ENCODE results near the gene DIP2C.
"Not testable (repeated sequence)": the region's sequence is repeated elsewhere in the genome, so short reads cannot be mapped to it uniquely, and the experiment has no call there.

The DIP2C gene

DNA sequence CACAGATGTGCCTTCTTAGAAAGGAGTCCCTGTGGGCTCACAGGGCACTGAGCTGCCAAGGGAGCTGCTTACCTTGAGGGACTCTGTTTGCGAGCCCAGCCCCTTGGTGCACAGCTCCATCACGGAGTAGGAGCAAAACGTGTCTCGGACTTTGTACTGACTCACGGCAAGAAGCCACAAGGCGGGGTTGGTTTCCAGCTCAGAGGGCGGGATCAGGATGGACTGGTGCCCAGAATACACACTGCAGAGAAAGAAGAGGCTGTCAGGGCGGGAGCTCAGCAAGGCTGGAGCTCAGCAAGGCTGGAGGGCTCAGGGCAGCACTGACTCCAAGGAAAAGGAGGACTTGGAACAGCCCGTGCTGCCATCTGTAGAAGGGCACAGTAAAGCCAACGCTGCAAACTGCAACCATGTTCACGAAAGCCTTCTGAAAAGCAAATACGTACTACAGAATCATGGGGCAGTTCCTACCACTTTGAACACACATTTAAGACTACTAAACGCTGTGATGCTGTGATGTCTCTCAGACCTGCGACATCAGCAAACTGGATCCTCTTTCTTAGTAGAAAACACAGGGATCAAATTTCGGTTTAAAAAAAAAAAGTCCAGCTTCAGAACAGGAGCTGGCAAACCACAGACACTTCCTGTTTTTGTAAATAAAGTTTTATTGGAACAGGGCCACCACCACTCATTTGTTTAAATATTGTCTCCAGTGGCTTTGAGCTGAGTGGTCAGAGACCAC lies 359.9 kb downstream of the DIP2C start:
- no peak for DNase-seq (ENCODE audit: low read depth in 2 of 2)

DNA sequence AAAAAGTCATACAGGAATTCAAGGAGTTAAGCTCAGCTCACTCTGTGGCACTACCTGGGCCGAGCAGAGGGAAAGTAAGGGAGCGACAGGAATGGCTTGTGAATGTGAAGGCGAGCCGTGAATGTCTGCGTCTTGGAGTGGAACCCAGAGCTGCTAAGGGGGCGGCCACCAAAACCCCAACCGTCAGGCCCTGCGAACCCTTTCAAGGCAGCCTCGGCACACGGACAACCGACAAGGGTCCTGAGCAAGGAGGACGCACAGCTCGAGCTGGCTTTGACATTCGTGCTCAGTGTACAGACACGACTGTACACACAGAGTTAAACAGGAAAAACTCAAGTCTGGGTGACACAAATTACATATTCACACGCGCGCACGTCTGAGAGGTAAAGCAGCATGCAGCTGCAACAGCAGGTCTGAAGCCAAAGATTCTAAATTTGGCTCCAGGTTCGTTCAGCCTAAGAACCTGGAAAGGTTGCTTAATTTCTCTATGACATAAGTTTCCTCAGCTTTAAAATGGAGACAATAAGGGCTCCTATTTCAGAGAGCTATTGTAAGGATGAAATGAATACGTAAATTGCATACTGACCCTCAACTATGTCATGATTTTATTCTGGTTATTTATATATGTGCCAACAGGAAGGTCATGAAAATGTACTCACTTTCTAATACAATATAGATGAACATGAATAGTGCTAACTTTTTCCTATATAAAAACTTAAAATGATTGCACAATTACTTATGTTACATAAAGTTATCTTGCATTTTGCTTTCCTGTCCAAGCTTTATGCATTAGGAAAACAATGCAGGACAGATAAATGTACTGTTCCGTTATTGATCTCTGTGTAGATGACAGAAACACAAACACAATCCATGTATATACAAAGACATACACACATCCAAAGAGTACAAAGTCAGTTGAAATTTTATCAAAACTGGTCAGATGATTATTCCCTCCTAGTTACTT lies 361.3 kb downstream of the DIP2C start:
- no peak for DNase-seq (ENCODE audit: low read depth in 2 of 2)

DNA sequence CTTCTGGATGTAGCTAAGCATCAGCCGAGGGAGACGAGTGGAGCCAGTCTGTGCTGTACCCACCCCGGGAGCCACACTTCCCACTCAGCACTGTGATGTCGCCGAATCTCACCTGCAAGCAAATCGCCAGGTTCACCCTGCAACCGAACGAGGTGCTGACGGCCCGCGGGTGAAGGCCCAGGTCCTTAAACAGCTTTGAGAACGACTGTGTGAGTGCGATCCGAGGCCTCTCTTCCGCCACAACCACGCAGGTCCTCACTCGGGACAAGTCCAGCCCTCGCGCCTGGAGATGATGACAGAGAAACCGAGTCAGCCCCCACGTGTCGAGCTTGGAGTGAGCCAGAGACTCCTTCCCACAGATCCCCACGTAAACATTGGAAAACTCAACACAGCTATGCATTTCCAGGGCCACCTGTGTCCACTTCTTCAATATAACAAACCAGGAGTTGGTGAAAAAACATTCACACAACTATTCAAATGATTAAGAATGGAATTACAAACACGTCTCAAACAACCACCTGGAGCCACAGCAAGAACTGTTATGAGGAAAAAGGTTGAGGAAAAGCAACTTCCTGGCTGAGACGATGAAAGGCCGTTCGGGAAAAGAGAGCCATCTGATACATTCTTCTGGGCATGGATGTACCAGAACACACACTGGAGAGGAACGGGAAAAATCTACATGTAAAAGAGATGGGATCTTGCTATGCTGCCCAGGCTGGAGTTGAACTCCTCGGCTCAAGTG lies 362.4 kb downstream of the DIP2C start:
- no peak for DNase-seq (ENCODE audit: low read depth in 2 of 2)

DNA sequence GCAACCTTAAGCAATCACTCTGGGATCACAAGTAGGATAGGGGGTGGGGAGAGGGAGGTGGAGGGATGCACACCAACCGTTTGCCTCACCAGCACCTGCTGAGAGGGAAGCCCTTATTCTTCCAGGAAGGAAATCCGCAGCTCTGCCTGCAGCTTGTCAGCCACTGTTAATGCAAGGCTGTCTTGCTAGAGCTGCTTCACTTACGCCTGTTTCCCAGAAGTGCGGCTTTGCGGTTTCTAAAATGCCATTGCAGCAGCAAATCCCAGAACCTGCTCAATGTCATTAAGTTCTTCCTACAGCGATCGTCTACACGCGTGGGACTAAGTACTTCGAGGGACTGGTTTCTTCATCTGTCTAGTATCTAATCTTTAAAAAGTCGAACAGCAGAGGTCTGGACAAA lies 363.1 kb downstream of the DIP2C start:
- DNase-seq (ENCODE audit: low read depth in 2 of 2): no peak

DNA sequence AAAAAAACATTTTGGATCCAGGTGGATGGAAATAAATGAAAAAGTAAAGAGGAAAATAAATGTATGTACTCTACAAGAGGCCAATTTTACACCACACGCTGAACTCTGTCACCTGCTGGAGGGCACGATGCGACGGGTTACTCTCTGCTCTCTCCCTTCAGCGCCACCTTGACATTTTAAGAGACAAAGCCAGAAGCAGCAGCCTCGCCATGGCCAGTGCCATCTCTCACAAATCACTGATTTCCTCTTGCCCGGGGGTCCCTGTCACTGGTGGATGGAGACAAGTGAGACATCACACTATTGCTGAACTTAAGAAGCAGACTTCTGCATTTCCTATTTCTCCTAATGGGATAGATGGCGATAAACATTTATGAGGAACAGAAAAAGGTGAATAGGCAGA lies 364.2 kb downstream of the DIP2C start:
- DNase-seq (ENCODE audit: low read depth in 2 of 2): no peak

DNA sequence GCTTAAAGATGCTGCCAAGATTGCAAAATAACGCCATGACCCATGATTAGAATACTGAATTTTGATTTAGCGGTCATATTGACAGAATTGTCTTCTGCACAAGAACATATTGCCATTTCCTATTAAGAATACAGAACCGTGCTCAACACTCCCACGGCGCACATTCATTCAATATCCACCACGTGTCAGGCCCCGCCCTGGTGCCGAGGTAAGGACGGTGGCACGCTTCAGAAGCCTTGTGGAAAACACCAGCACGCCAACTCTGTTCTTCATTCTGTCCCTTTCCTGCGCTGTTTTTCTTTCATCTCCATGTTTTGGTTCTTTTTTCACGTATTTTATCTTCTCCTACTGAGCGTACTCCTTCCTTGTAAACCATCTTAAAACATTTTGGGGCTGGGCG lies 364.9 kb downstream of the DIP2C start:
- DNase-seq (ENCODE audit: low read depth in 2 of 2): no peak

DNA sequence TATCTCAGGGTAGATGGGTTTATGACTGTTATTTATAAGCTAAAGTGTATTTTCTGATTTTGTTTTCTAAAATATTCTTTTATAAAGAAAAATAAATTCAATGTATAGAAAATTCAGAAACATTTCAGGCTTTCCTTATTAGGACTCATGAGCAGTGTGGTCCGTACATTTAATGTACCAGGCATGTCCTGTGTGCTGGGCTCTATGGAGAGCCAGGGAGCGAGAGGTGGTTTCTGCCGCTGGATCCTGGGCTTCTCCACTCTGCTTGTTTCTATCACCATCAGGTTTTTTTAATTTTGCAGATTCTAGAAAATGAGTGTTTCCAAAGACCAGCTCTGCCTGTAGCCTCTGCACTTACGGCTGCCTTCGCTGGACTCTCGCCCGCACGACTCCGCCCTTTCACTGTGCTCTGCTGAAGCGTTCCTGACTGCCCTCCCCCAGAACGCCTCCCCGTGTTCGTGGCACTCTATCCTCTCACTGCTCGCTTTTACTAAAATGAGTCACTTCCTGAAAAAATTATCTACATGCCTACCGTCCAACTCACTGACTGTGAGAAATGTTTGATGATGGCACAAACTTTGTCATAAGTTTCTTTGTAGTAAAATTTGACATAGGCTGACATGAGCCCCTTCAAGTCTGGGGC lies 365.7 kb downstream of the DIP2C start:
- peak in 1 of 2 donors; percentile 24 for DNase-seq (ENCODE audit: low read depth in 2 of 2)

DNA sequence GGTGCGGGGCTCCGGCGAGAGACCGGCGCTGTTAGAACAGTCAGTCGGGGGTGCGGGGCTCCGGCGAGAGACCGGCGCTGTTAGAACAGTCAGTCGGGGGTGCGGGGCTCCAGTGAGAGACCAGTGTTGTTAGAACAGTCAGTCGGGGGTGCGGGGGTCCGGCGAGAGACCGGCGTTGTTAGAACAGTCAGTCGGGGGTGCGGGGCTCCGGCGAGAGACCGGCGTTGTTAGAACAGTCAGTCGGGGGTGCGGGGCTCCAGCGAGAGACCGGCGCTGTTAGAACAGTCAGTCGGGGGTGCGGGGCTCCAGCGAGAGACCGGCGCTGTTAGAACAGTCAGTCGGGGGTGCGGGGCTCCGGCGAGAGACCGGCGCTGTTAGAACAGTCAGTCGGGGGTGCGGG lies 366.4 kb downstream of the DIP2C start:
- DNase-seq (ENCODE audit: low read depth in 2 of 2): not testable (repeated sequence)

DNA sequence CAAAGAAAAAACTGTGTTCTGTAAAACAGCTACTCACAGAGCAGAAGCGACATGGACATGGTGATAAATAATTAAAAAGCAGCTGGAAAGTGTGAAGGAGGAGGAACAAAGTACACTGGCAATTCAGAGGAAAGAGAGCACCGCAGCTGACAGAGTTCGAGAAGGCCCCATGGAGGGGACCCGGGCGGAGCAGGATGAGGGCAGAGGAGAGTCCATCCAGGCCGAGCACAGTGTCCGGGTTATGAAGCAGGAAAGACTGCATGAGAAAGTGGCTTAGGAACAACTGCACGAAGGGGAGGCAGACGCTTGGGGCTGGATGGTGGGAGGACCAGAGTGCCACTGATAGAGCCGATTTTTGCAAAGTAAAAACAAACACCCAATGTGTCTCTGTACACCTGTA lies 368.7 kb downstream of the DIP2C start:
- no peak for DNase-seq (ENCODE audit: low read depth in 2 of 2)

DNA sequence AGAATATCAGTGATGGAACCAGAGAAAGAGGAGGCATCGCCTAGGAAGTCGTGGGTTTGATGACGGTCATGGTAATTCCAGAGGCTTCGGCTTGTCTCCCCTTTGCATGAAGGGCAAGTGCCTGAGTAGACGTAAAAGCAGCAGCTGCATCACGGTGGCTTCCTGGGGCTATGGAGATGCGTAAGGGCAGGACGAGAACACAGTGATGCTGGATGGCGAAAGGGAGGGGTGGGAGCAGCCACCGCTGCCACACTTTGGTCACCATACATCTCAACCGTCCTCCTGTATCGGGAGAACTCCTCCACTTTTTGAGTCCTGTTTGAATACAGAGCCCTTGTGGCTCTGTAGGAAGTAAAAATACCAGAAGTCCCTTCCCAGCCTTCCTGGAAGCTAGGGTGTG lies 371.5 kb downstream of the DIP2C start:
- DNase-seq (ENCODE audit: low read depth in 2 of 2): no peak

DNA sequence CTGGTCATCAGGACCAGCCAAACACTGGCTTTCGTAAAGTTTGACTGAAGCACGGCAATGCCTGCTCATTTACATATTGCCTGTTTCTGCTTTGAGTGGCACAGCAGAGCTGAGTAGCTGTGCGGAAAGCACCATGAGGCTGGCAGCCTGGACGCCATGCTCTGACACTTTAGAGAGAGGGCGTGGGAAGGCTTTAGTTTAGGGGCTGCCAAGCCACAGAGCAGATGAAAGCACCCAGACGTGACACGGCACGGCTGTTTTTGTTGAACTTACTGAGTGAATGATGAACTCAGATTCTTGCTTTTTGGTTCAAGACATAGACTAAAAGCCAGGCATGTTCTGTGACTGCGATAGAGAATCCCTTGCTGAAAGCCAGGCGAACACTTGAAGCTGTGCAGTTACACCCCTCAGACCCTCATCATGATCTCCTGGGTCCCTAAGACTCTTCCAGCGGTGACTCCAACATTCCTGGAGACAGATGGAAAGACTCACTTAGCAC lies 372.1 kb downstream of the DIP2C start:
- no peak for DNase-seq (ENCODE audit: low read depth in 2 of 2)

DNA sequence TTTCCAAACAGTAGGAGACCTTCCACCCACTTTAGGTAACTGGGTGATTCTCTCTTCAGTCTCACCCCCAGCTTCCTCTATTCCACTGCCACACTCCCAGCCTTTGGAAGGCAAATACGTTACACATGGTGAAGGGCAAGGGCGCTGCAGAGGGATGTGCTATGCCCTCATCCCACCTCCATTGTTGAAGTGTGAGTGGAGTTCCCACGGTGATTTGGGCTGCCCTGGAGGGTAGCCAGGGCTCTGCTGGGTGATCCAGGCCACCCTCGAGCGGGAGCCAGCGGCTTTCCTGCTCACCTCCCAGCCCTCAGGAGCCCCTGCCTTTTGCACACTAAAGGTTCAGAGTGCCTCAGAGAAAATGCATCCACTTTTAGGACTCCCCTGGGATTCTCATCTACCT lies 373.1 kb downstream of the DIP2C start:
- DNase-seq (ENCODE audit: low read depth in 2 of 2): no peak

DNA sequence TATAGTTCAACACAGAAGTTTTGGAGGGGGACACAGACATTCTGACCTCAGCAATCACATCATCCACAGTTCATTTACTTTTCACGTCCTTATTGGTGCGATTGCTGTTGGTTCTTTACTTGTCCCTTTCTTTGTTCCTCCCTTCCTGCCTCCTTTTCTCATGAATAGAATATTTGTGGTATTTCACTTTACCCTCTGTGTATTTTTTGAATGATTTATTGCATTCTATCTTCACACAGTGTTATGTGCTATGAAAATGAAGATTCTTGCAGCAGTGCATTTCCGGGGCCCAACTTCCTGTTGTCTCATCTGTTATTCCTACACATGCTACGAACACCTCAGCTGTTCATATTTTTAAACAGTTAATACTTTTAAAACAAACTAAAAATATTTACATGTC lies 374.6 kb downstream of the DIP2C start:
- DNase-seq (ENCODE audit: low read depth in 2 of 2): no peak

DNA sequence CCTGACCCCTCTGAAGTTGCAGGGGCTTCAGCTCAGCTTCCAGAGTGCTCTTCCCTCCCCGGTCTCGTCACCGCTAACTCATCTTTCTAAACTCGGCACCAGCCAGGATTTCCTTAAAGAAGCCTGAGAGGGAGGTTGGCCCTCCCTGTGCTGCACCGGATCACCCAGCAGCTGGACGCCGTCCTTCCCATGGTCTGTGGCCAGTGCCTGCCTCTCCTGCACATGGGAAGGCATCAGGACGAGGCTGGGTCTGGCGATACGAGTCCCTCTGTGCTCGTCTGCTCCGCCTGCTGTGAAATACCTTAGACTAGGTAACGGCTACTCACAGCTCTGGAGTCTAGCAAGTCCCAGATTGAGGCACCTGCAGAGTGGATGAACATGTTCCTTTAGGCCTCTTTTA lies 375.1 kb downstream of the DIP2C start:
- DNase-seq (ENCODE audit: low read depth in 2 of 2): no peak

DNA sequence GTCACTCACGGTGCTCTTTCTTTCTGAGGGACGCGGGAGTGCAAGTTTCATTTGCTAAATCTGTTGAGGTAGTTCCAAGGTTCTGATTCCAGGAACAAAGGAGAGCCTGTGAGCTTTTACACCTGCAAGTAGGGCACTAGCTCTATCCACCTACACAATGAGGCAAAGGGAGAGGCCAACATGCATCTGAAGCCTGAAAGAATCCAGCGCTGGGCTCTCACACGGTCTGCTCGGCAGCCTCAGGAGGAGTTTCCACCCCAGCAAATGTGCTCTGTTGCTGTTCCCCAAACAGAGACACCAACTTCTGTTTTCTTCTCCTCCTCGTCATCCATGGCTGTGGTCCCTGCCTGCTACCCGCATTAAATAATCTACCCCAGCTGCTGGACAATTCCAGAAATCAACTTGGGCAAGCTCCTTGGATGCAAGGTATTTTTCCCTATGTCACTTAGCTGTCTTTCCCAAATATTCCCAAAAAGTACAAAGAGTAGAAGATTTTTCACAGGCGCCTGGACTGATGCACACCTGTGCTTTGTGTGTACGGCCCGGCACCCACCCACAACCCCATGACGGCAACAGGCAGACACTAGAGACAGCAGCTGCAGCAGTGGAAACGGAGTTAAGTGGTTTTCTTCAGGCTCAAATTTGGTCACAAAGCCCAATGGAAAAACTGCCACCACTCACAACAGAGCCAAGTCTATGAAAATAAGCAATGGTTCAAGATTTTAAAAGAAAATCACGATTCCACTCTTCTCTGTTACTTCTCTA lies 377.4 kb downstream of the DIP2C start:
- DNase-seq (ENCODE audit: low read depth in 2 of 2): no peak

DNA sequence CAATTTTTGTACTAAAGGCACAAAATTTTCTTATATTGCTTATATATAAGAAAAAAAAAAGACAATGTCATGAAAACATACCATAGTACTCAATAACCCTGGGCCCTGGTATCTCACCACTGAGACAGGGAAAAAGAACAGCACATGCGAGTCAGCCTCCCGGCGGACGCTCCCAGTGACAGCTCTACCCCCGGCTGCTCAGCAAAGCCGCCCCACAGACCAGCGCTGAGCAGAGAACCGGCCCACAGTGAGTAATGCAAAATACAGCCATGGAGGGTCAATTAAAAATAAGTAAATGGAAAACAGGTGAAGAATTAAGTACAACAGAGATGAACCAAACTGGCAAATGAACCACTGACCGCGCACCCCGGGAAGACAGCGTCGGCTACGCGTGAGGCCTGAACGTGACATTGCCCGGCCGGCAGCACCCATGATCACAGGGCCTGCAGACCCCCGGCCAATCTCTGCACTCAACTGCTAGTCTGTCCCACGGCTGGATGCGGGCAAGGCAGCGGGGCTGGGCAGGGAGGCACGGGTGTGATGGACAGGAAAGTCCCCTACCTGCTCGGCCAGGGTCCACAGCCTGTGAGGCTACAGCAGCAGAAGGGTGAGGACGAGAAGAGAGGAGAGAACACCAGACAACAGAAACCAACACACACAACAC lies 378.4 kb downstream of the DIP2C start:
- DNase-seq (ENCODE audit: low read depth in 2 of 2): no peak

DNA sequence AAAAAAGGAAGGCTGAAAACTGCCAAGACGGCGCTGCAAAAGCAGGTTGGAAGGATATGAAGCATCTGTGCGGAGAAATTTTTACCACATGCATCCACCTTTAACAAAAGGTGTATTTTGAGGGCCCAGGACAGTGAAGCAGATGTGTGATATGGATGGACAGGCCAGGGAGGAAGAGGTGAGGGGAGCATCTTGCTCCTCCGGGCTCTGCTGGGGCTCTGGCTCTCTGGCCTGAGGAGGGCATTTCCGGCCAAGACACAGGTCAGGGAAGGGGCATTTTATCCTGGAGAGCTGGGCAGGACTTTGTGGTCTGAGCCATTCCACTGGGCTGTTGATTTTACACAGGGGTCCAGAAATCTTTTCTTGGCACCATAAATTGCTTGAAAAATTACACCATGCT lies 379.1 kb downstream of the DIP2C start:
- DNase-seq (ENCODE audit: low read depth in 2 of 2): no peak

DNA sequence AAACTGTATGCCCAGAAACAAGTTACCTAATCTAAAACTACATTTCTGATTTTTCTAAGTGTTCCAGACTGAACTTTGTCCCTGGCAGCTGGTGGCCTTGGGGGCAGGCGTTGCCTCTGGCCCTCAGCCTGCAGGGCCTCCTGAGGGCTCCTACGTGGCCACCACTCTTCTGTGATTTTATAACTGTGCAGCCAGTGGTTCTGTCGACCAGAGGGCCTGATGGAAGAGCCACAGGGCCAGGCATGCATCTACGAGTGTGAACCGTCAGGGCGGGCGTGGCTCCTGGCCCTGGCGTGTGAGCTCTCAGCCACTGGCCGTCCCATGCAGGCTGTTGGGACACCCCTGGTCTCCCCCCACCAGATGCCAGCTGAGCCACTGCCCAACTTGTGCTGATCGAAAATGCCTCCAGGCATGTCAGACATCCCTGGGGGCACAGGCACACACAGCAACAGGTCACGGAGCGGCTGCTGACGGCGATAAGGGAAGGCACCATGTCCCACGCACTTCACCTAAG lies 380.8 kb downstream of the DIP2C start:
- no peak for DNase-seq (ENCODE audit: low read depth in 2 of 2)

DNA sequence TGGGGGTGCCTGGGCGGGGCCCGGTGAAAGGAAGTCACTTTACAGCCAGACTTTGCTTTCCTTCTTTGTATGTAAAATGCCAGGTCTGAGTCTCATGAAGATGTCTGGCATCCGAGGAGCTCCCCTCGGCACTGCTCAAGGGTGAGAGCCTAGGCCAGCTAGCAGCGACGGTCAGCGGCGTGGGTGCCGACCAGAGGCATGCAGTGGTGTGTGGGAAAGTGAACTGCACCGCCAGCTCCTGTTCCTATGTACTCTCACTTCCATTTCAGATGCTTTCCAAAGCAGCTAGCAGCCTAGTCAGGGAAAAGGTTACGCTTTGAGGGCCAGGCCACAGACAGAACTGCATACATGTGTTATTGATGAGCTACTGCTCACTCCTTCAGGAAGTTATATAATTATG lies 381.4 kb downstream of the DIP2C start:
- no peak for DNase-seq (ENCODE audit: low read depth in 2 of 2)

DNA sequence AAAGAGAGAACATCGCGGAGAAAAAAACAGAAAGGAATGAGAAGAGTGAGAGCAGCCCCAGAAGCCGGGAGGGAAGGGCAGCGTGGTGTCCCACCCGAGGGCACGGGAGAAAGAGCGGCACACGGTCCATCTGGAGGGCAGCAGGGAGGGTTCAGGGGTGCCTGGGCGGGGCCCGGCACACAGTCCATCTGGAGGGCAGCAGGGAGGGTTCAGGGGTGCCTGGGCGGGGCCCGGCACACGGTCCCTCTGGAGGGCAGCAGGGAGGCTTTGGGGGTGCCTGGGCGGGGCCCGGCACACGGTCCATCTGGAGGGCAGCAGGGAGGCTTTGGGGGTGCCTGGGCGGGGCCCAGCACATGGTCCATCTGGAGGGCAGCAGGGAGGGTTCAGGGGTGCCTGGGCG lies 381.8 kb downstream of the DIP2C start:
- no peak for DNase-seq (ENCODE audit: low read depth in 2 of 2)

All from stimulated activated CD4-positive, alpha-beta T cell treated with anti-CD3 and anti-CD28 coated beads, Interleukin-1b, Interleukin-23, amount 100 ng/mL, for 4 hours (primary cell).